SK-N-SH (cell line): ENCODE measurements around the gene GSE1.

Source experiments
- TF ChIP-seq, protein P1 (sequence below): IDR thresholded peaks from 2 replicates; pipeline ENCODE4; 2012
- TF ChIP-seq, protein P2 (sequence below): IDR thresholded peaks from 2 replicates; pipeline ENCODE4 v1.6.1; 2012; ENCODE audit warnings: mild to moderate bottlenecking, low read depth, low read length, moderate library complexity

DNA sequence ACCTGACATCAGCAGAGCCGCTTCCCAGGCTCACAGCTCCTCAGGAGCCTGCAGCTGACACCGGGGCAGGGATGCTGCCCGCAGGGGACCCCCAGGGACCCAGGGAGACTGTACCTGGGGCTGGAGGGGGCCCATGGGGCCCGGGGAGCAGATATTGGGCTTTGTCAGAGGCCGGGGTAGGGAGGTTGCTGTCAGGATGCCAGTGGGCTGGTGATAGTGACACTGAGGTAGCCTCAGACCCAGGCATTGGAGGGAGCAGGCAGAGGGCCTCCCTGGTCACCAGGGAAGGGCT lies 15.1 kb downstream of the GSE1 start:
- TF ChIP-seq, protein P1, sequence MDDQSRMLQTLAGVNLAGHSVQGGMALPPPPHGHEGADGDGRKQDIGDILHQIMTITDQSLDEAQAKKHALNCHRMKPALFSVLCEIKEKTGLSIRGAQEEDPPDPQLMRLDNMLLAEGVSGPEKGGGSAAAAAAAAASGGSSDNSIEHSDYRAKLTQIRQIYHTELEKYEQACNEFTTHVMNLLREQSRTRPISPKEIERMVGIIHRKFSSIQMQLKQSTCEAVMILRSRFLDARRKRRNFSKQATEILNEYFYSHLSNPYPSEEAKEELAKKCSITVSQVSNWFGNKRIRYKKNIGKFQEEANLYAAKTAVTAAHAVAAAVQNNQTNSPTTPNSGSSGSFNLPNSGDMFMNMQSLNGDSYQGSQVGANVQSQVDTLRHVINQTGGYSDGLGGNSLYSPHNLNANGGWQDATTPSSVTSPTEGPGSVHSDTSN: no peak
- TF ChIP-seq, protein P2, sequence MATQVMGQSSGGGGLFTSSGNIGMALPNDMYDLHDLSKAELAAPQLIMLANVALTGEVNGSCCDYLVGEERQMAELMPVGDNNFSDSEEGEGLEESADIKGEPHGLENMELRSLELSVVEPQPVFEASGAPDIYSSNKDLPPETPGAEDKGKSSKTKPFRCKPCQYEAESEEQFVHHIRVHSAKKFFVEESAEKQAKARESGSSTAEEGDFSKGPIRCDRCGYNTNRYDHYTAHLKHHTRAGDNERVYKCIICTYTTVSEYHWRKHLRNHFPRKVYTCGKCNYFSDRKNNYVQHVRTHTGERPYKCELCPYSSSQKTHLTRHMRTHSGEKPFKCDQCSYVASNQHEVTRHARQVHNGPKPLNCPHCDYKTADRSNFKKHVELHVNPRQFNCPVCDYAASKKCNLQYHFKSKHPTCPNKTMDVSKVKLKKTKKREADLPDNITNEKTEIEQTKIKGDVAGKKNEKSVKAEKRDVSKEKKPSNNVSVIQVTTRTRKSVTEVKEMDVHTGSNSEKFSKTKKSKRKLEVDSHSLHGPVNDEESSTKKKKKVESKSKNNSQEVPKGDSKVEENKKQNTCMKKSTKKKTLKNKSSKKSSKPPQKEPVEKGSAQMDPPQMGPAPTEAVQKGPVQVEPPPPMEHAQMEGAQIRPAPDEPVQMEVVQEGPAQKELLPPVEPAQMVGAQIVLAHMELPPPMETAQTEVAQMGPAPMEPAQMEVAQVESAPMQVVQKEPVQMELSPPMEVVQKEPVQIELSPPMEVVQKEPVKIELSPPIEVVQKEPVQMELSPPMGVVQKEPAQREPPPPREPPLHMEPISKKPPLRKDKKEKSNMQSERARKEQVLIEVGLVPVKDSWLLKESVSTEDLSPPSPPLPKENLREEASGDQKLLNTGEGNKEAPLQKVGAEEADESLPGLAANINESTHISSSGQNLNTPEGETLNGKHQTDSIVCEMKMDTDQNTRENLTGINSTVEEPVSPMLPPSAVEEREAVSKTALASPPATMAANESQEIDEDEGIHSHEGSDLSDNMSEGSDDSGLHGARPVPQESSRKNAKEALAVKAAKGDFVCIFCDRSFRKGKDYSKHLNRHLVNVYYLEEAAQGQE: no peak
